Measurements from ENCODE around the gene PFDN5. TPM values are rescaled to one million over a fixed set of nuclear protein-coding genes. Genes with fewer than 3 reads are reported as not detected.

PFDN5 gene
- total and polyA plus RNA-seq, 9 of the 15 experiments (the other 6 are each of a cell fraction or from before 2014, with no cell fraction given), result 361 to 1,636 (median 742) TPM

DNA sequence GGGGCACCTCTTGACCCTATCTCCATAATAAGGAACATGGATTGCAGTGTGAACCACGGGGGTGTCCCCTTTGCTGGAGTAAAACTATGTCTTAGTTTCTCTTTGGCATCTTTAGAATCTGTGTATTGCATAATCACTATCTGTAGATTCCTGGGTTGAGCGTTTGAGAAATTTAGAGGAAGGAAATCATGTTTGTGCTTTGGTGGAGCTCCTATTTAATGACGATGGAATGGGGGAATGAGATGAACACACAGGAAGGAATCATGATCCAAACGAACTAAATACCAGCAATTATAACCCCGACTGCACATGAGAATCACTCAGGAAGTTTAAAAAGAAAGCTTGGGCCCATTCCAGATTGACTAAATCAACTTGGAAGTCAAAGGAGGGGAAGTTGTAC lies 2.8 kb downstream of the PFDN5 start:
- ChIA-PET CTCF (ENCODE audit: low intra/inter-chr PET ratio) (no interaction called here), POLR2A (interaction anchor here (0.6 to 2.1 kb wide), 12 partner anchors 10 to 1117 kb away, joined by 3 to 8 read pairs (median 3); partner anchors contain the start of genes AAAS, ESPL1 and KRT4)
- in situ Hi-C loops (cut with MboI) (no loop called here), intact Hi-C loops (cut with micrococcal nuclease) (no loop called here)
- BruUV-seq (replicated peaks), result no TSS peak
- Histone ChIP-seq H3K4me3 (no peak overlapping the region), H3K9me3 (replicated peaks; ENCODE audit: control insufficient read depth, insufficient read depth, low read depth, low read length) (no peaks in the 10 kb centered on the region), H3K27me3 (ENCODE audit: control insufficient read depth in 2 of 2, insufficient read depth in 2 of 2, low read length in 2 of 2) (no peaks in the 10 kb centered on the region), H3K4me1 (replicated peaks in 1 of 2; ENCODE audit: control insufficient read depth in 2 of 2, insufficient read depth in 2 of 2, low read length in 2 of 2) (peaks cover 23 to 28% of the 10 kb centered on the region in 2 experiments; a peak in 4 of 5 replicates), H3K79me2 (ENCODE audit: control insufficient read depth, insufficient read depth, low read length) (peaks cover 28% of the 10 kb centered on the region), H3K4me2 (ENCODE audit: insufficient read depth, low read length) (no peak overlapping the region), H3K9me1 (ENCODE audit: control insufficient read depth, insufficient read depth, low read length) (no peaks in the 10 kb centered on the region), H3K36me3 (ENCODE audit: control insufficient read depth, insufficient read depth, low read length) (peaks cover 73% of the 10 kb centered on the region), H3K9ac (ENCODE audit: insufficient read depth in 1 of 2, low read depth in 2 of 2, low read length in 2 of 2) (no peak overlapping the region), H2AFZ (ENCODE audit: low read depth, low read length) (no peak overlapping the region), H4K20me1 (replicated peaks; ENCODE audit: control insufficient read depth, insufficient read depth, low read length) (no peaks in the 10 kb centered on the region), H3K27ac (ENCODE audit: extremely low read depth, low read depth, low read length) (peak overlapping the region; percentile 60; the same call in 1 of the 3 replicates)
- FAIRE-seq (no peak), DNase-seq (ENCODE audit: extremely low read depth in 1 of 4, low spot score in 3 of 4) (no peak), ATAC-seq (no peak)
- TF ChIP-seq ILK (tag; IDR thresholded peaks at IDR 0.05; ENCODE audit: borderline replicate concordance, low read depth), result no peak
- TF ChIP-seq SRSF9 (IDR thresholded peaks at IDR 0.05; ENCODE audit: borderline replicate concordance, low read depth, low read length), result no peak
- TF ChIP-seq, protein P1, sequence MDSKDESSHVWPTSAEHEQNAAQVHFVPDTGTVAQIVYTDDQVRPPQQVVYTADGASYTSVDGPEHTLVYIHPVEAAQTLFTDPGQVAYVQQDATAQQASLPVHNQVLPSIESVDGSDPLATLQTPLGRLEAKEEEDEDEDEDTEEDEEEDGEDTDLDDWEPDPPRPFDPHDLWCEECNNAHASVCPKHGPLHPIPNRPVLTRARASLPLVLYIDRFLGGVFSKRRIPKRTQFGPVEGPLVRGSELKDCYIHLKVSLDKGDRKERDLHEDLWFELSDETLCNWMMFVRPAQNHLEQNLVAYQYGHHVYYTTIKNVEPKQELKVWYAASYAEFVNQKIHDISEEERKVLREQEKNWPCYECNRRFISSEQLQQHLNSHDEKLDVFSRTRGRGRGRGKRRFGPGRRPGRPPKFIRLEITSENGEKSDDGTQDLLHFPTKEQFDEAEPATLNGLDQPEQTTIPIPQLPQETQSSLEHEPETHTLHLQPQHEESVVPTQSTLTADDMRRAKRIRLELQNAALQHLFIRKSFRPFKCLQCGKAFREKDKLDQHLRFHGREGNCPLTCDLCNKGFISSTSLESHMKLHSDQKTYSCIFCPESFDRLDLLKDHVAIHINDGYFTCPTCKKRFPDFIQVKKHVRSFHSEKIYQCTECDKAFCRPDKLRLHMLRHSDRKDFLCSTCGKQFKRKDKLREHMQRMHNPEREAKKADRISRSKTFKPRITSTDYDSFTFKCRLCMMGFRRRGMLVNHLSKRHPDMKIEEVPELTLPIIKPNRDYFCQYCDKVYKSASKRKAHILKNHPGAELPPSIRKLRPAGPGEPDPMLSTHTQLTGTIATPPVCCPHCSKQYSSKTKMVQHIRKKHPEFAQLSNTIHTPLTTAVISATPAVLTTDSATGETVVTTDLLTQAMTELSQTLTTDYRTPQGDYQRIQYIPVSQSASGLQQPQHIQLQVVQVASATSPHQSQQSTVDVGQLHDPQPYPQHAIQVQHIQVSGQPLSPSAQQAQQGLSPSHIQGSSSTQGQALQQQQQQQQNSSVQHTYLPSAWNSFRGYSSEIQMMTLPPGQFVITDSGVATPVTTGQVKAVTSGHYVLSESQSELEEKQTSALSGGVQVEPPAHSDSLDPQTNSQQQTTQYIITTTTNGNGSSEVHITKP (IDR thresholded peaks at IDR 0.05; ENCODE audit: partially characterized antibody), result no peak
- no peak for TF ChIP-seq MCM3 (IDR thresholded peaks at IDR 0.05)
- TF ChIP-seq, protein P2, sequence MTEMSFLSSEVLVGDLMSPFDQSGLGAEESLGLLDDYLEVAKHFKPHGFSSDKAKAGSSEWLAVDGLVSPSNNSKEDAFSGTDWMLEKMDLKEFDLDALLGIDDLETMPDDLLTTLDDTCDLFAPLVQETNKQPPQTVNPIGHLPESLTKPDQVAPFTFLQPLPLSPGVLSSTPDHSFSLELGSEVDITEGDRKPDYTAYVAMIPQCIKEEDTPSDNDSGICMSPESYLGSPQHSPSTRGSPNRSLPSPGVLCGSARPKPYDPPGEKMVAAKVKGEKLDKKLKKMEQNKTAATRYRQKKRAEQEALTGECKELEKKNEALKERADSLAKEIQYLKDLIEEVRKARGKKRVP (CRISPR knock-in tag; IDR thresholded peaks at IDR 0.05), result no peak
- TF ChIP-seq, protein P3, sequence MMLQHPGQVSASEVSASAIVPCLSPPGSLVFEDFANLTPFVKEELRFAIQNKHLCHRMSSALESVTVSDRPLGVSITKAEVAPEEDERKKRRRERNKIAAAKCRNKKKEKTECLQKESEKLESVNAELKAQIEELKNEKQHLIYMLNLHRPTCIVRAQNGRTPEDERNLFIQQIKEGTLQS (IDR thresholded peaks at IDR 0.05), result peak; percentile 45
- TF ChIP-seq, protein P3 (CRISPR knock-in tag; conservative IDR thresholded peaks at IDR 0.05), result no peak
- TF ChIP-seq CEBPB (tag; IDR thresholded peaks at IDR 0.05), result peak; percentile 93
- TF ChIP-seq CEBPG (CRISPR knock-in tag; IDR thresholded peaks at IDR 0.05), result peak; percentile 64; the same call in 1 of the 2 replicates
- peak; percentile 83 to 88 for TF ChIP-seq CEBPG (tag; conservative IDR thresholded peaks at IDR 0.05 in 1 of 2, IDR thresholded peaks at IDR 0.05 in 1 of 2)
- WGBS (ENCODE audit: insufficient coverage, low coverage, missing lambda C conversion rate), result 43% methylated on average over 5 of the region's 5 CpGs

Measured in K562 (cell line).